GM21737 (cell line): ENCODE data around the gene LRRC27.

Source experiments
- ATAC-seq: cut with Tn5 transposase; IDR thresholded peaks from one replicate; pipeline ENCODE4 v1.9.1; 2021; ENCODE audit warnings: mild to moderate bottlenecking, moderate library complexity; ENCODE audit not compliant: unreplicated experiment

LRRC27 gene

GRCh38 chr10:132421847-132422751 lies 90.1 kb downstream of the LRRC27 start:
- peak; percentile 49 for ATAC-seq

GRCh38 chr10:132422903-132423825 lies 91.2 kb downstream of the LRRC27 start:
- ATAC-seq: no peak

GRCh38 chr10:132423966-132424861 lies 92.2 kb downstream of the LRRC27 start:
- no peak for ATAC-seq

GRCh38 chr10:132425029-132425756 lies 93.2 kb downstream of the LRRC27 start:
- ATAC-seq: no peak

- no peak for ATAC-seq
These were observed 93.8 kb downstream of the LRRC27 start for GRCh38 chr10:132425757-132426155.

GRCh38 chr10:132427006-132427771 lies 95.2 kb downstream of the LRRC27 start:
- ATAC-seq: no peak

GRCh38 chr10:132427939-132428367 lies 96.0 kb downstream of the LRRC27 start:
- no peak for ATAC-seq

- no peak for ATAC-seq
These were observed 96.5 kb downstream of the LRRC27 start for GRCh38 chr10:132428486-132428995.
